GM23338 (cell line): ENCODE results near the gene GTF2E1. TPM values are rescaled to one million over a fixed set of nuclear protein-coding genes. Genes with fewer than 3 reads are reported as not detected.

Experiments used
- CREB1 ChIP-seq: fragments of 250-450 bp; sonication (Bioruptor Pico); IDR thresholded peaks from 2 replicates; pipeline ENCODE4 v1.5.0; 2020; ENCODE audit warnings: low read depth, mild to moderate bottlenecking, moderate library complexity
- EZH2 ChIP-seq: fragments of 200-600 bp; sonication (generic); IDR thresholded peaks from one replicate; pipeline ENCODE4 v1.8.0; 2017; ENCODE audit warnings: antibody characterized with exemption, mild to moderate bottlenecking, low read depth; ENCODE audit not compliant: unreplicated experiment
- ZNF114 ChIP-seq: fragments of 250-450 bp; sonication (Bioruptor Pico); IDR thresholded peaks from 2 replicates; pipeline ENCODE4 v1.5.0; 2020; ENCODE audit warnings: mild to moderate bottlenecking, moderate library complexity
- ZNF331 ChIP-seq: fragments of 250-450 bp; sonication (Bioruptor Pico); IDR thresholded peaks from 2 replicates; pipeline ENCODE4 v1.5.0; 2020; ENCODE audit warnings: low read depth, mild to moderate bottlenecking, moderate library complexity
- polyA plus RNA-seq: library from polyadenylated mRNA; unstranded; fragments of >200 nt; fragmentation: Nextera tagmentation; extraction: Ambion mirVana; gene quantifications from 2 replicates; pipeline ENCODE4 v1.2.1, GENCODE V29; 2016
- total RNA-seq: library from RNA; depleted of rRNA; stranded (reverse); fragments of >200 nt; shearing (Covaris generic); gene quantifications from 2 replicates; pipeline ENCODE4 v1.2.3, GENCODE V29; 2014
- TF ChIP-seq, protein P1 (sequence below): fragments of 250-450 bp; sonication (Bioruptor Pico); IDR thresholded peaks from 2 replicates; pipeline ENCODE4 v1.5.0; 2020; ENCODE audit warnings: mild to moderate bottlenecking, moderate library complexity
- TF ChIP-seq, protein P2 (sequence below): IDR thresholded peaks from one replicate; pipeline ENCODE4 v1.6.1; 2018; ENCODE audit warnings: antibody characterized with exemption; ENCODE audit not compliant: unreplicated experiment

The GTF2E1 gene
- total and polyA plus RNA-seq, 2 experiments from 2014 or later, result 24.3 to 69.0 TPM

DNA sequence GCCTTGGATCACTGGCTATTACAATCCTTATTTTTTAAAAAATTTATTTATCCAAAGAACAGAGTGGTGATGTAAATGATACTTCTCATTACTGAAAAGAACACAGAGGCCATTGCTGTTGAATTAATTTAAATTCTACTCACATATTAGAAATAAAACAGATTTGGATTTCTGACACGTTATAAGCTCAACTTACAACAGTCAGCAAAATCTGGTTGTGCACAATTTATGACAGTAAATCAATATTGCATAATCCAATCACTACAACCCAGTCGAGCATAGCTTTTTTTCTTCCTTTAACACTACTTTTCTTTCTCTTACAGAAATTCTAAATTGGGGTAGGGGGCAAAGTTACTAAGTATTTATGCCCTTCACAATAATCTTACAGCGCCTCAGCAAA, 43.2 kb upstream of the GTF2E1 start (continued):
- TF ChIP-seq, protein P1, sequence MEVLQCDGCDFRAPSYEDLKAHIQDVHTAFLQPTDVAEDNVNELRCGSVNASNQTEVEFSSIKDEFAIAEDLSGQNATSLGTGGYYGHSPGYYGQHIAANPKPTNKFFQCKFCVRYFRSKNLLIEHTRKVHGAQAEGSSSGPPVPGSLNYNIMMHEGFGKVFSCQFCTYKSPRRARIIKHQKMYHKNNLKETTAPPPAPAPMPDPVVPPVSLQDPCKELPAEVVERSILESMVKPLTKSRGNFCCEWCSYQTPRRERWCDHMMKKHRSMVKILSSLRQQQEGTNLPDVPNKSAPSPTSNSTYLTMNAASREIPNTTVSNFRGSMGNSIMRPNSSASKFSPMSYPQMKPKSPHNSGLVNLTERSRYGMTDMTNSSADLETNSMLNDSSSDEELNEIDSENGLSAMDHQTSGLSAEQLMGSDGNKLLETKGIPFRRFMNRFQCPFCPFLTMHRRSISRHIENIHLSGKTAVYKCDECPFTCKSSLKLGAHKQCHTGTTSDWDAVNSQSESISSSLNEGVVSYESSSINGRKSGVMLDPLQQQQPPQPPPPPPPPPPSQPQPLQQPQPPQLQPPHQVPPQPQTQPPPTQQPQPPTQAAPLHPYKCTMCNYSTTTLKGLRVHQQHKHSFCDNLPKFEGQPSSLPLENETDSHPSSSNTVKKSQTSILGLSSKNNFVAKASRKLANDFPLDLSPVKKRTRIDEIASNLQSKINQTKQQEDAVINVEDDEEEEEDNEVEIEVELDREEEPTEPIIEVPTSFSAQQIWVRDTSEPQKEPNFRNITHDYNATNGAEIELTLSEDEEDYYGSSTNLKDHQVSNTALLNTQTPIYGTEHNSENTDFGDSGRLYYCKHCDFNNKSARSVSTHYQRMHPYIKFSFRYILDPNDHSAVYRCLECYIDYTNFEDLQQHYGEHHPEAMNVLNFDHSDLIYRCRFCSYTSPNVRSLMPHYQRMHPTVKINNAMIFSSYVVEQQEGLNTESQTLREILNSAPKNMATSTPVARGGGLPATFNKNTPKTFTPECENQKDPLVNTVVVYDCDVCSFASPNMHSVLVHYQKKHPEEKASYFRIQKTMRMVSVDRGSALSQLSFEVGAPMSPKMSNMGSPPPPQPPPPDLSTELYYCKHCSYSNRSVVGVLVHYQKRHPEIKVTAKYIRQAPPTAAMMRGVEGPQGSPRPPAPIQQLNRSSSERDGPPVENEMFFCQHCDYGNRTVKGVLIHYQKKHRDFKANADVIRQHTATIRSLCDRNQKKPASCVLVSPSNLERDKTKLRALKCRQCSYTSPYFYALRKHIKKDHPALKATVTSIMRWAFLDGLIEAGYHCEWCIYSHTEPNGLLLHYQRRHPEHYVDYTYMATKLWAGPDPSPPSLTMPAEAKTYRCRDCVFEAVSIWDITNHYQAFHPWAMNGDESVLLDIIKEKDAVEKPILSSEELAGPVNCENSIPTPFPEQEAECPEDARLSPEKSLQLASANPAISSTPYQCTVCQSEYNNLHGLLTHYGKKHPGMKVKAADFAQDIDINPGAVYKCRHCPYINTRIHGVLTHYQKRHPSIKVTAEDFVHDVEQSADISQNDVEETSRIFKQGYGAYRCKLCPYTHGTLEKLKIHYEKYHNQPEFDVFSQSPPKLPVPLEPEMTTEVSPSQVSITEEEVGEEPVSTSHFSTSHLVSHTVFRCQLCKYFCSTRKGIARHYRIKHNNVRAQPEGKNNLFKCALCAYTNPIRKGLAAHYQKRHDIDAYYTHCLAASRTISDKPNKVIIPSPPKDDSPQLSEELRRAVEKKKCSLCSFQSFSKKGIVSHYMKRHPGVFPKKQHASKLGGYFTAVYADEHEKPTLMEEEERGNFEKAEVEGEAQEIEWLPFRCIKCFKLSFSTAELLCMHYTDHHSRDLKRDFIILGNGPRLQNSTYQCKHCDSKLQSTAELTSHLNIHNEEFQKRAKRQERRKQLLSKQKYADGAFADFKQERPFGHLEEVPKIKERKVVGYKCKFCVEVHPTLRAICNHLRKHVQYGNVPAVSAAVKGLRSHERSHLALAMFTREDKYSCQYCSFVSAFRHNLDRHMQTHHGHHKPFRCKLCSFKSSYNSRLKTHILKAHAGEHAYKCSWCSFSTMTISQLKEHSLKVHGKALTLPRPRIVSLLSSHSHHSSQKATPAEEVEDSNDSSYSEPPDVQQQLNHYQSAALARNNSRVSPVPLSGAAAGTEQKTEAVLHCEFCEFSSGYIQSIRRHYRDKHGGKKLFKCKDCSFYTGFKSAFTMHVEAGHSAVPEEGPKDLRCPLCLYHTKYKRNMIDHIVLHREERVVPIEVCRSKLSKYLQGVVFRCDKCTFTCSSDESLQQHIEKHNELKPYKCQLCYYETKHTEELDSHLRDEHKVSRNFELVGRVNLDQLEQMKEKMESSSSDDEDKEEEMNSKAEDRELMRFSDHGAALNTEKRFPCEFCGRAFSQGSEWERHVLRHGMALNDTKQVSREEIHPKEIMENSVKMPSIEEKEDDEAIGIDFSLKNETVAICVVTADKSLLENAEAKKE (CRISPR knock-in tag), result no peak
- TF ChIP-seq EZH2, result no peak
- TF ChIP-seq ZNF114 (CRISPR knock-in tag), result no peak
- TF ChIP-seq, protein P2, sequence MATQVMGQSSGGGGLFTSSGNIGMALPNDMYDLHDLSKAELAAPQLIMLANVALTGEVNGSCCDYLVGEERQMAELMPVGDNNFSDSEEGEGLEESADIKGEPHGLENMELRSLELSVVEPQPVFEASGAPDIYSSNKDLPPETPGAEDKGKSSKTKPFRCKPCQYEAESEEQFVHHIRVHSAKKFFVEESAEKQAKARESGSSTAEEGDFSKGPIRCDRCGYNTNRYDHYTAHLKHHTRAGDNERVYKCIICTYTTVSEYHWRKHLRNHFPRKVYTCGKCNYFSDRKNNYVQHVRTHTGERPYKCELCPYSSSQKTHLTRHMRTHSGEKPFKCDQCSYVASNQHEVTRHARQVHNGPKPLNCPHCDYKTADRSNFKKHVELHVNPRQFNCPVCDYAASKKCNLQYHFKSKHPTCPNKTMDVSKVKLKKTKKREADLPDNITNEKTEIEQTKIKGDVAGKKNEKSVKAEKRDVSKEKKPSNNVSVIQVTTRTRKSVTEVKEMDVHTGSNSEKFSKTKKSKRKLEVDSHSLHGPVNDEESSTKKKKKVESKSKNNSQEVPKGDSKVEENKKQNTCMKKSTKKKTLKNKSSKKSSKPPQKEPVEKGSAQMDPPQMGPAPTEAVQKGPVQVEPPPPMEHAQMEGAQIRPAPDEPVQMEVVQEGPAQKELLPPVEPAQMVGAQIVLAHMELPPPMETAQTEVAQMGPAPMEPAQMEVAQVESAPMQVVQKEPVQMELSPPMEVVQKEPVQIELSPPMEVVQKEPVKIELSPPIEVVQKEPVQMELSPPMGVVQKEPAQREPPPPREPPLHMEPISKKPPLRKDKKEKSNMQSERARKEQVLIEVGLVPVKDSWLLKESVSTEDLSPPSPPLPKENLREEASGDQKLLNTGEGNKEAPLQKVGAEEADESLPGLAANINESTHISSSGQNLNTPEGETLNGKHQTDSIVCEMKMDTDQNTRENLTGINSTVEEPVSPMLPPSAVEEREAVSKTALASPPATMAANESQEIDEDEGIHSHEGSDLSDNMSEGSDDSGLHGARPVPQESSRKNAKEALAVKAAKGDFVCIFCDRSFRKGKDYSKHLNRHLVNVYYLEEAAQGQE, result no peak
- TF ChIP-seq ZNF331 (CRISPR knock-in tag), result no peak
- no peak for TF ChIP-seq CREB1 (CRISPR knock-in tag)
